OCI-LY1 (cell line): ENCODE measurements around the gene FEM1C.

Experiments
- CTCF ChIP-seq: fragments of 200-600 bp; sonication (generic), shearing (Covaris generic); IDR thresholded peaks from 2 replicates; pipeline ENCODE4 v1.5.1; 2017; ENCODE audit warnings: mild to moderate bottlenecking, antibody characterized with exemption, low read length, moderate library complexity, mixed read lengths
- EZH2 ChIP-seq: fragments of 200-600 bp; sonication (generic), shearing (Covaris generic); IDR thresholded peaks from 2 replicates; pipeline ENCODE4 v1.8.0; 2017; ENCODE audit warnings: borderline replicate concordance, mixed run types, mild to moderate bottlenecking, antibody characterized with exemption, low read length, moderate library complexity, mixed read lengths

- TF ChIP-seq CTCF = no peak
- TF ChIP-seq EZH2 = no peak
Observed at GRCh38 chr5:115544043-115544435, 536 bp downstream of the FEM1C start.
